Right atrium auricular region (tissue), 2 donors: Measurements from ENCODE around the gene TNFRSF4. TPM values are rescaled to one million over a fixed set of nuclear protein-coding genes. Genes with fewer than 3 reads are reported as not detected.

Experiments used
- DNase-seq: peaks from one replicate; pipeline ENCODE4 v3.0.0-alpha.2; 2019; ENCODE audit warnings: low spot score
- H3K27ac ChIP-seq, 2 donors: fragments of 200-600 bp; sonication (generic); 1 replicate in 1 of 2; 2 replicates in 1 of 2; pipeline ENCODE4 v1.5.1; 2016 to 2019
- H3K27me3 ChIP-seq, 2 donors: fragments of 200-600 bp; sonication (generic); one replicate each; pipeline versions ENCODE4 v1.5.1 to v1.6.0; 2017 to 2019
- H3K36me3 ChIP-seq: fragments of 200-600 bp; sonication (generic); one replicate; pipeline ENCODE4 v1.5.1; 2016
- H3K4me1 ChIP-seq, 2 donors: fragments of 200-600 bp; sonication (generic); one replicate each; pipeline versions ENCODE4 v1.5.1 to v1.6.0; 2017 to 2019
- H3K4me3 ChIP-seq, 2 donors: fragments of 200-600 bp; sonication (generic); 1 replicate in 1 of 2; 2 replicates in 1 of 2; pipeline ENCODE4 v1.5.1; 2017 to 2019; ENCODE audit warnings: mild to moderate bottlenecking in 1 of 2, moderate library complexity in 1 of 2
- H3K9me3 ChIP-seq, 2 donors: fragments of 200-600 bp; sonication (generic); one replicate each; pipeline ENCODE4 v1.5.1; 2019
- CTCF ChIP-seq, 2 donors: fragments of 200-600 bp; sonication (generic); IDR thresholded peaks; one replicate each; pipeline ENCODE4 v1.5.1; 2019; ENCODE audit warnings: antibody characterized with exemption in 2 of 2
- total RNA-seq, 2 donors: library from RNA; depleted of rRNA; stranded (reverse); fragments of >200 nt; gene quantifications; one replicate each; pipeline ENCODE4 v1.1.0, GENCODE V29; 2016

Gene TNFRSF4
- total RNA-seq, 2 donors from 2014 or later, result 0.59 to 0.79 TPM

- Histone ChIP-seq H3K27ac (no peak overlapping the region), H3K9me3 (no peaks in the 10 kb centered on the region), H3K4me3 (no peak overlapping the region), H3K27me3 (peaks cover 0 to 7% of the 10 kb centered on the region in 2 donors), H3K4me1 (peaks cover 0 to 7% of the 10 kb centered on the region in 2 donors), H3K36me3 (no peaks in the 10 kb centered on the region)
- TF ChIP-seq CTCF (IDR thresholded peaks at IDR 0.05), result no peak
- DNase-seq, result no peak
These were observed 25.8 kb upstream of the TNFRSF4 start for GRCh38 chr1:1239614-1240347.

- H3K4me3 ChIP-seq, result no peak overlapping the region
- no peak for DNase-seq
- no peaks in the 10 kb centered on the region for H3K9me3 ChIP-seq
- TF ChIP-seq CTCF (IDR thresholded peaks at IDR 0.05), result no peak
- peaks cover 0 to 7% of the 10 kb centered on the region in 2 donors for H3K4me1 ChIP-seq
- H3K36me3 ChIP-seq, result no peaks in the 10 kb centered on the region
- H3K27ac ChIP-seq, result no peak overlapping the region
- peaks cover 0 to 7% of the 10 kb centered on the region in 2 donors for H3K27me3 ChIP-seq
These were observed 25.3 kb upstream of the TNFRSF4 start for GRCh38 chr1:1239227-1239613.

GRCh38 chr1:1238702-1239178 is 24.8 kb upstream of the TNFRSF4 start:
- Histone ChIP-seq H3K9me3 (no peaks in the 10 kb centered on the region), H3K27me3 (peaks cover 0 to 7% of the 10 kb centered on the region in 2 donors), H3K36me3 (no peaks in the 10 kb centered on the region), H3K27ac (no peak overlapping the region), H3K4me1 (peaks cover 0 to 7% of the 10 kb centered on the region in 2 donors), H3K4me3 (no peak overlapping the region)
- DNase-seq, result no peak
- no peak for TF ChIP-seq CTCF (IDR thresholded peaks at IDR 0.05)

GRCh38 chr1:1237874-1238701 is 24.1 kb upstream of the TNFRSF4 start:
- peaks cover 0 to 7% of the 10 kb centered on the region in 2 donors for H3K27me3 ChIP-seq
- H3K27ac ChIP-seq, result no peak overlapping the region
- peaks cover 0 to 11% of the 10 kb centered on the region in 2 donors for H3K4me1 ChIP-seq
- H3K9me3 ChIP-seq, result no peaks in the 10 kb centered on the region
- no peak for TF ChIP-seq CTCF (IDR thresholded peaks at IDR 0.05)
- DNase-seq, result no peak
- no peaks in the 10 kb centered on the region for H3K36me3 ChIP-seq
- no peak overlapping the region for H3K4me3 ChIP-seq

GRCh38 chr1:1236945-1237873 is 23.3 kb upstream of the TNFRSF4 start:
- no peaks in the 10 kb centered on the region for H3K36me3 ChIP-seq
- peaks cover 0 to 7% of the 10 kb centered on the region in 2 donors for H3K27me3 ChIP-seq
- peaks cover 0 to 18% of the 10 kb centered on the region in 2 donors for H3K4me1 ChIP-seq
- TF ChIP-seq CTCF (IDR thresholded peaks at IDR 0.05), result no peak
- H3K4me3 ChIP-seq, result no peak overlapping the region
- H3K27ac ChIP-seq, result no peak overlapping the region
- H3K9me3 ChIP-seq, result no peaks in the 10 kb centered on the region
- no peak for DNase-seq
